Activated naive CD4-positive, alpha-beta T cell treated with anti-CD3 and anti-CD28 coated beads, Interleukin-2, amount 50 U/mL, for 16 hours (primary cell): Measurements from ENCODE around the gene P4HTM.

Experiments used
- DNase-seq: peaks from one replicate; pipeline ENCODE4 v3.0.0-alpha.2; 2020

Gene P4HTM, protein sequence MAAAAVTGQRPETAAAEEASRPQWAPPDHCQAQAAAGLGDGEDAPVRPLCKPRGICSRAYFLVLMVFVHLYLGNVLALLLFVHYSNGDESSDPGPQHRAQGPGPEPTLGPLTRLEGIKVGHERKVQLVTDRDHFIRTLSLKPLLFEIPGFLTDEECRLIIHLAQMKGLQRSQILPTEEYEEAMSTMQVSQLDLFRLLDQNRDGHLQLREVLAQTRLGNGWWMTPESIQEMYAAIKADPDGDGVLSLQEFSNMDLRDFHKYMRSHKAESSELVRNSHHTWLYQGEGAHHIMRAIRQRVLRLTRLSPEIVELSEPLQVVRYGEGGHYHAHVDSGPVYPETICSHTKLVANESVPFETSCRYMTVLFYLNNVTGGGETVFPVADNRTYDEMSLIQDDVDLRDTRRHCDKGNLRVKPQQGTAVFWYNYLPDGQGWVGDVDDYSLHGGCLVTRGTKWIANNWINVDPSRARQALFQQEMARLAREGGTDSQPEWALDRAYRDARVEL

DNA sequence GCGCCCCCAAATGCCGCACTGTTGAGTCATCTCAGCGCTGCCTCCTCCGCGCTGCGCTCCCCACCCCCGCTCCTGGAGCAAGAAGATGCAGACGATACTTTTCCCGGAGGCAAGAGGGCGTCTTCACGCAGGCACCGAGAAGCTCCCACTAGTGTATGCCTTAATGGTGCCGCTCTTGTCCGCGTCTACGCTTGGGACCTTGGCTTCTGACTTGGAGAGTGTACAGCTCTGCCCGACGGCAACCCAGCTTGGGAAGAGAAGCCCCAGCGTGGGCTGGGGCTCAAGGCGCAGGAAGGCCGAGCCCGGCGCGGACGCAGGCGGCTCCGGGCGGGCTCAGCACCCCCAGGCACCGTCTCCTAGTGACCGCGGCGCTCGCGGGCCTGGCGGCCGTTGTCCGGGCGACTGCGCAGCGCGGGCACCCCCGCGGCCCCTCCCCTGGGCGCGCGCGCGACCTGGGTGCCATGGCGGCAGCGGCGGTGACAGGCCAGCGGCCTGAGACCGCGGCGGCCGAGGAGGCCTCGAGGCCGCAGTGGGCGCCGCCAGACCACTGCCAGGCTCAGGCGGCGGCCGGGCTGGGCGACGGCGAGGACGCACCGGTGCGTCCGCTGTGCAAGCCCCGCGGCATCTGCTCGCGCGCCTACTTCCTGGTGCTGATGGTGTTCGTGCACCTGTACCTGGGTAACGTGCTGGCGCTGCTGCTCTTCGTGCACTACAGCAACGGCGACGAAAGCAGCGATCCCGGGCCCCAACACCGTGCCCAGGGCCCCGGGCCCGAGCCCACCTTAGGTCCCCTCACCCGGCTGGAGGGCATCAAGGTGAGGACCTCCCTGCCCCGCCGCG is at the start of gene P4HTM:
TSS of gene P4HTM (plus strand) at position 446 of the 840 bp plus-strand sequence. CDS start at position 462, 16 bp downstream.
- DNase-seq = peak; percentile 84

- no peak for DNase-seq
These were observed 44.6 kb upstream of the P4HTM start for GRCh38 chr3:48945432-48945831.

DNA sequence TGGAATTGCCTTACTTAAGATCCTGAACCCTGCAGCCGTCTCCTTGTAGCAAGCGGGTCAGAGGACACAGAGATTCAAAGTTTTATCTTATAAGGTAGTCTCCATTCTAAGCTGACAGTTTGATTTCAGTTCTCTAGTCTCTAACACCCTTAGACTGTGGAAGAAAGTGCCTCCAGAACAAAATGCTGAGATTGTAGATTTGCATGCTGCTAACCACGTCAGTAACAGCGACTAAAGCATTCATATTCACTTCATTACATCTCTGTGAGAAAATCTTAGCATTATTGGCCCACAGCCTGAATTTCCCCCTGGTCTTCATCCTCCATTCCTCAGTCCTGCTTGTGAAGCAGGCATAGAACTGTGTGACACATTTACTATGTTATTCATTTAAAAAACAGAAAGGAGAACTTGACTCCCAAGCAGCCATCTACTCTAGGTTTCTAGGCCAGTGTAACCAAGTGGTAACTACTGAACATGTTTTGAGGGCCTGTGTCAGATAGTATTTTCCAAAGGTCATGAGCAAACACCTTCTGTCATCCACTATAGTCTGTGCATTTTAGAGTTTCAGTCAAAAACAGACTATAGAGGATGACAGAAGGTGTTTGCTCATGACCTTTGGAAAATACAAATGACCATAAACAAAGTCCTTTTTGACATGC is 44.0 kb upstream of the P4HTM start:
- no peak for DNase-seq

DNA sequence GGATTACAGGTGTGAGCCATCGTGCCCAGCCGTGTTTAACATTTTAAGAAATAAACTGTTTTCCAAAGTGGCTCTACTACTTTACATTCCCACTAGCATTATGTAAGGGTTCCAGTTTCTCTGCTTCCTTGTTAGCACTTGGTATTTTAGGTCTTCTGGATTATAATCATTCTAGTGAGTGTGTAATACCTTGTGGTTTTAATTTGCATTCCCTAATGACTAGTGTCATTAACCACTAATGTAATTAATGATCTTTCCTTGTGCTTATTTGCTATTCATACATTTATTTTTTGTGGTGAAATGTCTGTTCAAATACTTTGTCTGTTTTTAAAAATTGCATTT is 40.7 kb upstream of the P4HTM start:
- no peak for DNase-seq

DNA sequence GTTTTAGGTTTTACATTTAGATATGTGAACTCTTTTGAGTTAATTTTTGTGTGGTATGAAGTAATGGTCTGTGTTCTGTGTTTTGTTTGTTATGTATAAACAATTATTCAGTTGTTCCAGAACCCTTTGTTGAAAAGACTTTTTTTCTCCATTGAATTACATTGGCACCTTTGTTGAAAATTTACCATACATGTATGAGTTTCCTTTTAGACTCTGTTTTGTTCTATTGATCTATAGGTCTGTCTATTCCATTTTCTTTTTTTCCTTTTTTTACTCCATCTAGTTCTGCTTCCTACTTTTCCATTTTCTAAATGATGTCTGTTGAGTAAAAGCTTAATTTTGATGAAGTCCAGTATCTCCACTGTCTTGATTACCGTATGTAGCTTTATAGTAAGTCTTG is 40.0 kb upstream of the P4HTM start:
- DNase-seq = no peak

DNA sequence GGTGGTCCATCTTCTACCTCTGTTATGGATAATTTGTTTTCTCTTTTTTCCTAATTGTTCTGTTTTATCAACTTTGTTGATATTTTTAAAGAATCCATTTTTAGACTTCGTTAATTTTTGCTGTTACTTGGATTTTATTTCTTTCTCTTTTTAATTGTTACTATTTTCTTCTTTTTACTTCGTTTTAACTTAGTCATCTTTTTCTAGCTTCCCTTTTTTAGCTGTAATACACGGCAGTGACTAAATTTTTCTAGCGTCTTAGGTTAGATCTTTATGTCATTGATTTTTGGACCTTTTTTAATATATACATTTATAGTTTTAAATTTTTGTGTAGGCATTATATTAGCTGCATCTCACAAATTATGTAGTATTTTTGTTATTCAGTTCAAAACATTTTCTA is 38.3 kb upstream of the P4HTM start:
- no peak for DNase-seq

DNA sequence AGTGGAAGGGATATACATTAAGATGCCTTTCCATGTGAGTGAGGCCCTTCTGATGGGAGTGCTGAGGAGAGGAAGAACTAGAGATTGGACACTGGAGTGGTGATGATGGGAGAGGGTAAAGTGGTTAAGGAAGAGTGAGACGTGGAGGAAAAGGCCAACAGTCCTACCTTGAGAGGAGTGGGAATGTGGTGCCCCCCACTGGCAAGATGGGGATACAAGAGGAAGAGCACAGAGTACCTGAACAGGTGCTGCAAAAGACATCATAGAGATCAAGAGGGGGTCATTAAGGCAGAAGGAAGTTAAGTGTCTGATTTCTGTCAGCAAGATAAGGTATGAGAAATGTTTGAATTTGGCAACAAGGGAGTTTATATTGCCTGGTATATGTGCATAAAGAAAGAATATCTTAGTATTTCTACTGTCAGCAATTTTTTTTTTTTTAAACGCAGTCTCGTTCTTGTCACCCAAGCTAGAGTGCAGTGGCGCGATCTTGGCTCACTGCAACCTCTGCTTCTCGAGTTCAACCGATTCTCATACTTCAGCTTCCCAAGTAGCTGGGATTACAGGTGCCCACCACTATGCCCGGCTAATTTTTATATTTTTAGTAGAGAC is 37.4 kb upstream of the P4HTM start:
- peak; percentile 40 for DNase-seq

- no peak for DNase-seq
These were observed 32.9 kb upstream of the P4HTM start for GRCh38 chr3:48957006-48957705.

DNA sequence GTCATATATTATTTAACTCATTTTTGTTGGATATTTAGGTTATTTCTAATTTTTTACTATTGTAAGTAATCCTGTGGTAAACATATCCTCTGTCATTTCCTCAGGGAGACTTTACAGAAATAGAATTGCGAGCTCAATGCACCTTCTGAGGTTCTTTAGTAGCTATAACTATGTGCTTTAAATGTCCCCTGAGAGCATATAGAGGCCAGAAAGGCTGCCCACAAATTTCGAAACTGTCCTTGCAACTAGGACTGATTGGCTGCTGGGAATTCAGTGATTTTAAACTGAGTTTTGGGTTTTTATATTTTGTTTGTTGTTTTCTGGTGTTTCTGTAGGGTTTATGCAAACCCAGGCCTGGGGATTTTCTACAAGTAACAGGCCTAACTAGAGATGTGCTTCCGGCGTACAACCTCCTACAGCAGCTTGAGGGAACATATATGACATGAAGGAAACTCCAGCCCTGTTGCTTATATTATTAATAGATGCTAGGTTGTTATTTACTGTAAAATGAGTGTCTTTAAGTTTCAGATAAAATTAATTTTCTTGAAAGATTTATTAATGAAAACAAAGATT is 29.1 kb upstream of the P4HTM start:
- no peak for DNase-seq

DNA sequence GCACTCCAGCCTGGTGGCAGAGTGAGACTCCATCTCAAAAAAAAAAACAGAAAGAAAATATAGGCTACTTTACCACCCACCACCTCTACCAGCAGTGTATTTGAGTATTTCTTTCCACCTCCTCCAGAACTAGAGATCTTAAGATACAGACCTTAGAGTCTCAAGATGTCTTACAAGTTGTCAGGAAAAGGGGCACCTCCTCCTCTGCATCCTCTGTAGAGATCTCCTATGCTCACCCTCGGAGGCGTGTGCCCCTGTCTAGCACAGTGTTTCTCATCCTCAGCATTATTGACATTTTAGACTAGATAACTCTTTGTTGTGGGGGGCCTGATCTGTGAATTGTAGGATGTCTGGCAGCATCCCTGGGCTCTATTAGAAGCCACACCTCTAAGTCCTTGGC is 27.7 kb upstream of the P4HTM start:
- no peak for DNase-seq

DNA sequence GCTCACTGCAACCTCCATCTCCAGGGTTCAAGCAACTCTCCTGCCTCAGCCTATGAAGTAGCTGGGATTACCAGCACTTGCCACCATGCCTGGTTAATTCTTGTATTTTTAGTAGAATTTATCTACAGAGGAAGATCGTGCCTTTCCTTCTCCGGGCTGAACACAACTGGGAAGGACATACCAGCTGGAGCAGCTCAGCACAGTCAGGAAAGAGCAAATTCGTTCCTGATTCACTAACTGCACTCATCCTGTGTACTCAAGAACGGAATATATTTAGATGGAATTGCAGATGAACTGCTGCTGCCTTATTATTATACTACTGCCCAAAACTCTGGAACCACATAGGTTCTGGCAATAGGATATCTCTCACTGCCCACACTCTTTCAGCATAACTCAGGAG is 27.1 kb upstream of the P4HTM start:
- DNase-seq = no peak

- DNase-seq = no peak
These were observed 26.4 kb upstream of the P4HTM start for GRCh38 chr3:48963591-48963990.

- DNase-seq = no peak
These were observed 23.7 kb upstream of the P4HTM start for GRCh38 chr3:48966367-48966766.

GRCh38 chr3:48966876-48967361 is 23.1 kb upstream of the P4HTM start:
- DNase-seq = no peak

GRCh38 chr3:48970586-48970985 is 19.5 kb upstream of the P4HTM start:
- DNase-seq = no peak

- DNase-seq = no peak
These were observed 15.8 kb upstream of the P4HTM start for GRCh38 chr3:48974076-48974864.

- no peak for DNase-seq
These were observed 10.6 kb upstream of the P4HTM start for GRCh38 chr3:48979451-48979850.

GRCh38 chr3:48980295-48980694 is 9.7 kb upstream of the P4HTM start:
- no peak for DNase-seq

DNA sequence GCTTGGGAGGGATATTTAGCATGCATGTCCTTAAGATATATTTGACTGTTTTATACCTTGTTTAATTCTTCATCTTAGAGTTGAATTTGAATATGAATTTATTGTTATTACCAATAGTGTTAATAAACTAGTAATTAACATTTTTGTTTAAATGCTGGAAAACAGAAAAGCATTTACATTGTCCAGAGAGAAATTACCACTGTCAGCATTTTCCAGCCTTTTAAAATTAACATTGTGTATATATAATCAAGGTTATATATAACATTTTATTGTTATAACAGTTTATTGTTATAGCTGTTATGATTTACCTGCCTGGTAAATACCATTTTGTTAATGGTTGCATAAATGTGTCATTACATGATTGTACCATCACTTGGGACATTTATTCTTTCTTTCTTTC is 8.0 kb upstream of the P4HTM start:
- DNase-seq = no peak

- DNase-seq = no peak
These were observed 7.4 kb upstream of the P4HTM start for GRCh38 chr3:48982686-48983085.

DNA sequence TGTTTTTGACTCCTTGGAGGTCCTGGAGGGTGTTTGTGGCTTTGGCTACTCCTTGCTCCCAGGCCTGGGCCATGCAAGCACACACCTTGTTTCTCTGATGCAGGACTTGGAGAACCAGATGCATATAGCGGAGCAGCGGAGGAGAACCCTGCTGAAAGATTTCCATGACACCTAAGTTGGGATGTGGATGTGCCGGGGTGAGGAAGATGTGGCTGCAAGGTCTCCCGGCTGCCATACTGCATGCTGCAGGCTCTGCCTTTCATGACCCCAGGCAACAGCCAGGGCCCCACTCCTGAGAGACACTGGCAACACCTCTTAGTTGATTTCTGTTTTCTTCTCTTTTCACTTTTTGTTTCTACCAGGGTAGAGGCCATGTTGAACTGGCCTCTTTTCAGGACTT is 6.9 kb upstream of the P4HTM start:
- DNase-seq = no peak
